Mammary epithelial cell (primary cell): ENCODE results near the gene PPM1E.

Experiments
- CTCF ChIP-seq, 2 donors: IDR thresholded peaks in 1 of 2; conservative IDR thresholded peaks in 1 of 2; 2 replicates each; pipeline ENCODE4 v1.5.1; 2011 to 2012; ENCODE audit warnings: inconsistent platforms in 2 of 2, low read length in 2 of 2, mild to moderate bottlenecking in 2 of 2, control low read depth in 1 of 2, low read depth in 1 of 2; ENCODE audit not compliant: insufficient read depth in 1 of 2; ENCODE audit errors: extremely low read depth in 1 of 2
- EZH2 ChIP-seq: IDR thresholded peaks from 2 replicates; pipeline ENCODE4 v1.6.1; 2012; ENCODE audit warnings: low read length, inconsistent platforms, borderline replicate concordance

- TF ChIP-seq CTCF (conservative IDR thresholded peaks at IDR 0.05 in 1 of 2, IDR thresholded peaks at IDR 0.05 in 1 of 2; ENCODE audit: extremely low read depth in 1 of 2, insufficient read depth in 1 of 2, low read depth in 1 of 2, low read length in 2 of 2) (no peak), EZH2 (no peak)
These were observed 210.6 kb downstream of the PPM1E start for GRCh38 chr17:58966208-58966607.
